ENCODE data around the gene NEUROG2. TPM values are rescaled to one million over a fixed set of nuclear protein-coding genes. Genes with fewer than 3 reads are reported as not detected.
A peak's percentile ranks its signal among the peaks of the same experiment; 100 is the strongest.

Gene NEUROG2
- total RNA-seq, 3 donors from 2014 or later (not counting 1 experiment from before 2014, with no cell fraction given), result not detected

DNA sequence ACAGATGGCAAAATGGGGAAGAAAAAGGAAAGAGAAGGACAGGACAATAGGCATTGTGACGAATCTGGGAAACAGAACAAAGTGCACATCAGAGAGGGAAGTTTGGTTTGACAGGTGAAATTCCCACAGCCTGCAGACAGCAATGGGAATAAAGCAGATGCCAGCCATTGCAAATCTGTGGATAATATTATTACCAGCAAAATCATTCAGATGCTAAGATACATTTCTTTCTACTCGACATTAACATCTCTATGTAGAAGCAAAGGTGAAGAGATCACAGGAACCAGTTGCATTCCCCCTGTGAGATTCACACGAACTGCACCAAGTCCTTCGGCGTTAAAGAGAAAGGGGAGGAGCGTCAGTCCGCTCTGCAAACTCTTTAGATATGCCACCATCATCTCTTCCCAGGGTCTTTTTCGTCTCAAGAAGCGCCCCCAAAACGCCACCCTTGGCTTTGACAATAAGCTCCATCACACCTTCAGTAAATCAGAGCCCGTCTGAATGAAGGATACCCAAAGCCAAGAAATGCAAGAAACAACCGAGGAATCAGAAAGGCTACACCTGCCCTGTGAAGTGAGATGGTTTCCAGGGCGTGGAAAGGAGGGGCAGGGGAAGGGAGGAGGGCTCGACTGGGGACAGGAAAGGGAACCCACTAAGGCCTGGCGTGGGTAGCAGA is 1.9 kb downstream of the NEUROG2 start:
- H3K27ac Mint-ChIP-seq, result no peak overlapping the region
- peaks cover 5% of the 10 kb centered on the region for H3K9me3 ChIP-seq (ENCODE audit: control insufficient read depth, insufficient read depth, low read length)
- H3K4me3 Mint-ChIP-seq, result peak overlapping the region; percentile 48
- peaks cover 44 to 51% of the 10 kb centered on the region in 2 donors for H3K4me1 Mint-ChIP-seq
- no peak overlapping the region for H3K27ac ChIP-seq (ENCODE audit: low read length)
- H3K36me3 ChIP-seq (ENCODE audit: control insufficient read depth, insufficient read depth, low read length), result no peaks in the 10 kb centered on the region
- TF ChIP-seq, protein P1, sequence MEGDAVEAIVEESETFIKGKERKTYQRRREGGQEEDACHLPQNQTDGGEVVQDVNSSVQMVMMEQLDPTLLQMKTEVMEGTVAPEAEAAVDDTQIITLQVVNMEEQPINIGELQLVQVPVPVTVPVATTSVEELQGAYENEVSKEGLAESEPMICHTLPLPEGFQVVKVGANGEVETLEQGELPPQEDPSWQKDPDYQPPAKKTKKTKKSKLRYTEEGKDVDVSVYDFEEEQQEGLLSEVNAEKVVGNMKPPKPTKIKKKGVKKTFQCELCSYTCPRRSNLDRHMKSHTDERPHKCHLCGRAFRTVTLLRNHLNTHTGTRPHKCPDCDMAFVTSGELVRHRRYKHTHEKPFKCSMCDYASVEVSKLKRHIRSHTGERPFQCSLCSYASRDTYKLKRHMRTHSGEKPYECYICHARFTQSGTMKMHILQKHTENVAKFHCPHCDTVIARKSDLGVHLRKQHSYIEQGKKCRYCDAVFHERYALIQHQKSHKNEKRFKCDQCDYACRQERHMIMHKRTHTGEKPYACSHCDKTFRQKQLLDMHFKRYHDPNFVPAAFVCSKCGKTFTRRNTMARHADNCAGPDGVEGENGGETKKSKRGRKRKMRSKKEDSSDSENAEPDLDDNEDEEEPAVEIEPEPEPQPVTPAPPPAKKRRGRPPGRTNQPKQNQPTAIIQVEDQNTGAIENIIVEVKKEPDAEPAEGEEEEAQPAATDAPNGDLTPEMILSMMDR (IDR thresholded peaks at IDR 0.05), result no peak
- intact Hi-C loops (cut with micrococcal nuclease), result no loop called here
- peaks cover 57% of the 10 kb centered on the region for H3K4me1 ChIP-seq (ENCODE audit: control insufficient read depth, insufficient read depth, low read length)
- H3K27me3 Mint-ChIP-seq (ENCODE audit: low read depth in 2 of 2), result peaks cover 78 to 80% of the 10 kb centered on the region in 2 donors
- H3K4me3 ChIP-seq (ENCODE audit: low read length), result no peak overlapping the region
- H3K36me3 Mint-ChIP-seq, result peaks cover 7% of the 10 kb centered on the region
- peaks cover 81% of the 10 kb centered on the region for H3K27me3 ChIP-seq (ENCODE audit: control insufficient read depth, insufficient read depth, low read length)
- no peaks in the 10 kb centered on the region for H3K9me3 Mint-ChIP-seq
- ATAC-seq (no peak), DNase-seq (peak in 1 of 2 donors; percentile 43)
- WGBS (ENCODE audit: insufficient coverage), result 7% methylated on average over 15 of the region's 15 CpGs

DNA sequence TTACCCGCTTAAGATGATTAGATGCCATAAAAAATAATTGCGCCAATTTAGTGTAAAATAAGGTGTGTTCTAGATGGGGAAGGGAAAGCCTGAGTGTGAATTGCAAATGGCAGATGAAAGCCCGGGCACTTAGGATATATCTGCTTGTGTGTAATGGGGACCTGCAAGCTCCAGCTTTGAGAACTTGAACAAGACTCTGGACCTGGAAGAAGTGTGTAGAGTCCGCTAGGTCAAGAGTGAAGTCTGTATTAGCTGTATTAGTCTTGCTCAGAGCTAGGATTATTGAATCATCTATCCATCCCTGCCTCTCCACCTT is 4.2 kb downstream of the NEUROG2 start:
- Histone ChIP-seq H3K9me3 (ENCODE audit: control insufficient read depth, insufficient read depth, low read length) (peaks cover 5% of the 10 kb centered on the region), H3K36me3 (ENCODE audit: control insufficient read depth, insufficient read depth, low read length) (no peaks in the 10 kb centered on the region), H3K27me3 (ENCODE audit: control insufficient read depth, insufficient read depth, low read length) (peaks cover 65% of the 10 kb centered on the region), H3K27ac (ENCODE audit: low read length) (no peak overlapping the region), H3K4me1 (ENCODE audit: control insufficient read depth, insufficient read depth, low read length) (peaks cover 50% of the 10 kb centered on the region), H3K4me3 (ENCODE audit: low read length) (no peak overlapping the region)
- 41% methylated on average over 3 of the region's 4 CpGs for WGBS (ENCODE audit: insufficient coverage)
- no peaks in the 10 kb centered on the region for H3K9me3 Mint-ChIP-seq
- DNase-seq (no peak), ATAC-seq (no peak)
- peaks cover 12% of the 10 kb centered on the region for H3K36me3 Mint-ChIP-seq
- H3K4me3 Mint-ChIP-seq, result no peak overlapping the region
- H3K27me3 Mint-ChIP-seq (ENCODE audit: low read depth in 2 of 2), result peaks cover 72 to 73% of the 10 kb centered on the region in 2 donors
- intact Hi-C loops (cut with micrococcal nuclease), result no loop called here
- no peak overlapping the region for H3K27ac Mint-ChIP-seq
- peaks cover 36 to 37% of the 10 kb centered on the region in 2 donors for H3K4me1 Mint-ChIP-seq
- TF ChIP-seq, protein P1 (IDR thresholded peaks at IDR 0.05), result no peak

DNA sequence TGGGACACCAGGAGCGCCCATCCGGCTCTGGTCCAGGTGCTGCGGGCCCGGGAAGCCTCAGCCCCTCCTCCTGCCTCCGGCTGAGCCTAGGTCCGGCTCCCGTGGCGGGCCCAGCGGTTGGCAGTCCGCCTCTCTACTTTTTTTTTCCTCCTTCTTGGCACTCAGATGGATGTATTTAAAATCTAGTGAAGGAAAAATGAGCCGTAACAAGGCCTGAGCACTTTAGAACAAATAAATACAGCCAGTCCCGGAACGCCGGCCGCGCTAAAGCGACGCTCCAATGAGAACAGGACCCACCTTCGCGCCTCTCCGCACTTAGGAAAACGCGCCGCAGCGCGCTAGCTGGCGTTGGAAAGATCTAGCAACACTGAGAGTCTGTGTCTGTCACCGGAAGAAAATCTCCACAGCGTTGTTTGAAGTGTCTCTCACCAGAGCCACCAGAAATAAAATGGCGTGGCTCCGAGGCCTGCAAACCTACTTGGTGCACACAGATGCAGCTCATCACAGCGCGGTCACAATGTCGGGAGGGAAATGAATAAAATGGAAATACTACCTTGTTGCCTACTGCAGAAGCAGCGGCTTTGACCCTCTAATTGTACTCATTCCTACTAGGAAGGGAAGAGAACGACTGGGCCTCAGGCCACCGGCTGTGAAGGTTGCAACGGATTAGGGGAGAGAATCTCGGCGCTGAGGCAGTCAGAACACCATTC is 4.7 kb downstream of the NEUROG2 start:
- intact Hi-C loops (cut with micrococcal nuclease), result no loop called here
- no peak for ATAC-seq
- no peak overlapping the region for H3K27ac Mint-ChIP-seq
- Histone ChIP-seq H3K27me3 (ENCODE audit: control insufficient read depth, insufficient read depth, low read length) (peaks cover 61% of the 10 kb centered on the region), H3K9me3 (ENCODE audit: control insufficient read depth, insufficient read depth, low read length) (peaks cover 5% of the 10 kb centered on the region), H3K36me3 (ENCODE audit: control insufficient read depth, insufficient read depth, low read length) (no peaks in the 10 kb centered on the region), H3K27ac (ENCODE audit: low read length) (no peak overlapping the region), H3K4me1 (ENCODE audit: control insufficient read depth, insufficient read depth, low read length) (peaks cover 46% of the 10 kb centered on the region), H3K4me3 (ENCODE audit: low read length) (no peak overlapping the region)
- peaks cover 32 to 33% of the 10 kb centered on the region in 2 donors for H3K4me1 Mint-ChIP-seq
- H3K36me3 Mint-ChIP-seq, result peaks cover 12% of the 10 kb centered on the region
- H3K9me3 Mint-ChIP-seq, result no peaks in the 10 kb centered on the region
- H3K27me3 Mint-ChIP-seq (ENCODE audit: low read depth in 2 of 2), result peaks cover 73 to 75% of the 10 kb centered on the region in 2 donors
- peak in 1 of 2 donors; percentile 26 for DNase-seq
- peak overlapping the region; percentile 28 for H3K4me3 Mint-ChIP-seq
- TF ChIP-seq, protein P1 (IDR thresholded peaks at IDR 0.05), result no peak
- WGBS (ENCODE audit: insufficient coverage), result 13% methylated on average over 36 of the region's 40 CpGs
